MCF 10A (cell line): Measurements from ENCODE around the gene WDR43. TPM values are rescaled to one million over a fixed set of nuclear protein-coding genes. Genes with fewer than 3 reads are reported as not detected.

Experiments used
- BruUV-seq: library from RNA; stranded (reverse); fragments of 400-500 nt; replicated peaks from 2 replicates; lab custom pipeline; 2021; lab: Mats Ljungman, UMichigan
- CTCF ChIA-PET: fragments of 300-600 bp; sonication (Branson Sonifier 250); formaldehyde crosslinking; extraction: SDS; loops from one replicate; lab custom pipeline; 2021; ENCODE audit warnings: antibody characterized with exemption, inconsistent platforms; lab: Yijun Ruan, JAX
- POLR2A ChIA-PET: fragments of 300-600, 350-650 bp; sonication (Branson Sonifier 250); formaldehyde crosslinking; extraction: SDS; loops from one replicate; lab custom pipeline; 2020; ENCODE audit warnings: antibody characterized with exemption, inconsistent platforms; lab: Yijun Ruan, JAX
- DNase-seq: peaks from one replicate; pipeline ENCODE4 v3.0.0-alpha.2; 2018; ENCODE audit not compliant: unreplicated experiment
- H3K27ac Mint-ChIP-seq: one replicate; pipeline ENCODE4 v1.8.0; 2022; ENCODE audit warnings: mild to moderate bottlenecking, low read depth, mixed read lengths; ENCODE audit not compliant: unreplicated experiment
- H3K27me3 Mint-ChIP-seq: one replicate; pipeline ENCODE4 v1.8.0; 2022; ENCODE audit warnings: mixed read lengths; ENCODE audit not compliant: insufficient read depth, unreplicated experiment
- H3K36me3 Mint-ChIP-seq: one replicate; pipeline ENCODE4 v1.8.0; 2022; ENCODE audit warnings: mild to moderate bottlenecking, moderate library complexity, mixed read lengths; ENCODE audit not compliant: insufficient read depth, unreplicated experiment
- H3K4me1 Mint-ChIP-seq: one replicate; pipeline ENCODE4 v1.8.0; 2022; ENCODE audit warnings: mixed read lengths; ENCODE audit not compliant: insufficient read depth, unreplicated experiment
- H3K4me3 Mint-ChIP-seq: one replicate; pipeline ENCODE4 v1.8.0; 2022; ENCODE audit warnings: mild to moderate bottlenecking, moderate library complexity, mixed read lengths; ENCODE audit not compliant: unreplicated experiment
- H3K9me3 Mint-ChIP-seq: one replicate; pipeline ENCODE4 v1.8.0; 2022; ENCODE audit warnings: mixed read lengths; ENCODE audit not compliant: unreplicated experiment
- CTCF ChIP-seq: fragments of 200-600 bp; IDR thresholded peaks from one replicate; pipeline ENCODE4 v1.8.0; 2022; ENCODE audit warnings: antibody characterized with exemption, mild to moderate bottlenecking; ENCODE audit not compliant: unreplicated experiment
- intact Hi-C: fragments of 100-400 bp; cut with micrococcal nuclease; formaldehyde crosslinking; loops from 2 replicates; pipeline ENCODE4 v1.14.1; 2022
- total RNA-seq: library from RNA; stranded (reverse); gene quantifications from 2 replicates; pipeline ENCODE4 v1.2.3, GENCODE V29; 2022

Gene WDR43
- total RNA-seq, 1 experiment from 2014 or later: 160 TPM

GRCh38 chr2:28871620-28872019 lies 22.8 kb upstream of the WDR43 start:
- no peak for TF ChIP-seq CTCF
- Mint-ChIP-seq H3K4me1 (peaks cover 8% of the 10 kb centered on the region), H3K27me3 (no peaks in the 10 kb centered on the region), H3K4me3 (no peak overlapping the region), H3K36me3 (no peaks in the 10 kb centered on the region), H3K9me3 (no peaks in the 10 kb centered on the region), H3K27ac (no peak overlapping the region)
- DNase-seq: no peak
- intact Hi-C loops: loop anchor here (2.0 kb wide), 1 partner anchor 23 kb away; the partner anchor contains the start of gene WDR43
- CTCF ChIA-PET: no interaction called here
- POLR2A ChIA-PET: interaction anchor here (0.6 to 5.5 kb wide), 4 partner anchors 18 to 234 kb away, joined by 4 to 79 read pairs (median 10); partner anchors contain the start of gene WDR43
- BruUV-seq: no TSS peak

GRCh38 chr2:28880193-28880592 lies 14.3 kb upstream of the WDR43 start:
- ChIA-PET CTCF (interaction anchor here (0.7 kb wide), 1 partner anchor 443 kb away, joined by 3 read pairs; no protein-coding TSS in a partner anchor), POLR2A (interaction anchor here (0.8 to 2.0 kb wide), 2 partner anchors 10 to 12 kb away, joined by 3 to 8 read pairs; partner anchors contain the start of gene TRMT61B)
- no peaks in the 10 kb centered on the region for H3K36me3 Mint-ChIP-seq
- no TSS peak for BruUV-seq
- no peaks in the 10 kb centered on the region for H3K9me3 Mint-ChIP-seq
- H3K27ac Mint-ChIP-seq: no peak overlapping the region
- no peaks in the 10 kb centered on the region for H3K27me3 Mint-ChIP-seq
- intact Hi-C loops: no loop called here
- no peak overlapping the region for H3K4me3 Mint-ChIP-seq
- no peak for TF ChIP-seq CTCF
- H3K4me1 Mint-ChIP-seq: no peaks in the 10 kb centered on the region
- DNase-seq: no peak

- no TSS peak for BruUV-seq
- no peaks in the 10 kb centered on the region for H3K27me3 Mint-ChIP-seq
- peaks cover 20% of the 10 kb centered on the region for H3K36me3 Mint-ChIP-seq
- H3K27ac Mint-ChIP-seq: no peak overlapping the region
- no peak overlapping the region for H3K4me3 Mint-ChIP-seq
- no peak for TF ChIP-seq CTCF
- DNase-seq: no peak
- peaks cover 18% of the 10 kb centered on the region for H3K4me1 Mint-ChIP-seq
- POLR2A ChIA-PET: interaction anchor here (1.6 to 6.9 kb wide), 3 partner anchors 11 to 36 kb away, joined by 7 to 79 read pairs (median 11); partner anchors contain the start of gene TRMT61B
- CTCF ChIA-PET: interaction anchor here (1.6 kb wide), 1 partner anchor 15 kb away, joined by 5 read pairs; no protein-coding TSS in a partner anchor
- intact Hi-C loops: no loop called here
- no peaks in the 10 kb centered on the region for H3K9me3 Mint-ChIP-seq
Observed at GRCh38 chr2:28893488-28893887, 979 bp upstream of the WDR43 start.

- ChIA-PET CTCF (interaction anchor here (0.7 to 2.1 kb wide), 2 partner anchors 14 to 57 kb away, joined by 3 to 11 read pairs; no protein-coding TSS in a partner anchor), POLR2A (interaction anchor here (0.6 to 6.9 kb wide), 33 partner anchors 10 to 1251 kb away, joined by 3 to 79 read pairs (median 5); partner anchors contain the start of genes PPP1CB, TRMT61B and YPEL5)
- Mint-ChIP-seq H3K36me3 (peaks cover 20% of the 10 kb centered on the region), H3K27me3 (no peaks in the 10 kb centered on the region), H3K27ac (peak overlapping the region; percentile 92), H3K4me1 (peaks cover 27% of the 10 kb centered on the region), H3K4me3 (peak overlapping the region; percentile 88), H3K9me3 (no peaks in the 10 kb centered on the region)
- intact Hi-C loops: loop anchor here (2.0 to 5.0 kb wide), 3 partner anchors 25 to 329 kb away; partner anchors contain the start of gene TRMT61B
- no TSS peak for BruUV-seq
- DNase-seq: peak; percentile 67
- no peak for TF ChIP-seq CTCF
Observed at GRCh38 chr2:28895189-28895893, 874 bp downstream of the WDR43 start.
